Mucosa of gallbladder (tissue), 1 donor: ENCODE measurements around the gene CYFIP2. TPM values are rescaled to one million over a fixed set of nuclear protein-coding genes. Genes with fewer than 3 reads are reported as not detected.
A peak's percentile ranks its signal among the peaks of the same experiment; 100 is the strongest.

Source experiments
- DNase-seq: peaks from one replicate; pipeline ENCODE4 v3.0.0-alpha.2; 2020; ENCODE audit warnings: low spot score
- total RNA-seq: library from RNA; stranded (reverse); gene quantifications from one replicate; pipeline ENCODE4 v1.2.1, GENCODE V29; 2021
- donor health status: DM: no; HTN: no; CAD: no.

The CYFIP2 gene
- total RNA-seq, 1 donor from 2014 or later = 76.4 TPM

DNA sequence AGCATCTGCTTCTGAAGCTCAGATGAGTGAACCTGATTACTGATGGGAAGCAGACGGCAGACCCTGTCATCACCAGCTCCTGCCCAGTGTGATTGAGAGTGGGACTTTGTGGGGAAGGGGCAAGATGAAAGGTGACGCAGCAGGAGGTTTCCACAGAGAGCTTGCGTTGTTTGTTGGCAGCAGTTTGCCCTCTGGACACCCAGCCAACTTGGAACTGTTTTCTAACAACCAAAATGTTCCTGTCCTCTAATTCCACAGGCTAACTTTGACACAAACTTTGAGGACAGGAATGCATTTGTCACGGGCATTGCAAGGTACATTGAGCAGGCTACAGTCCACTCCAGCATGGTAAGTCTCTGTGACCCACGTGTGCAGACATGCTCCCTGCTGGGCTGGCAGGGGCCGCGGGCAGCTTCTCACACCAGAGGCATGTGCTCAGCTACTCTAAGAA is 20.9 kb downstream of the CYFIP2 start:
- no peak for DNase-seq

GRCh38 chr5:157288405-157289163 is 22.7 kb downstream of the CYFIP2 start:
- no peak for DNase-seq

GRCh38 chr5:157289164-157289819 is 23.4 kb downstream of the CYFIP2 start:
- DNase-seq = no peak

DNA sequence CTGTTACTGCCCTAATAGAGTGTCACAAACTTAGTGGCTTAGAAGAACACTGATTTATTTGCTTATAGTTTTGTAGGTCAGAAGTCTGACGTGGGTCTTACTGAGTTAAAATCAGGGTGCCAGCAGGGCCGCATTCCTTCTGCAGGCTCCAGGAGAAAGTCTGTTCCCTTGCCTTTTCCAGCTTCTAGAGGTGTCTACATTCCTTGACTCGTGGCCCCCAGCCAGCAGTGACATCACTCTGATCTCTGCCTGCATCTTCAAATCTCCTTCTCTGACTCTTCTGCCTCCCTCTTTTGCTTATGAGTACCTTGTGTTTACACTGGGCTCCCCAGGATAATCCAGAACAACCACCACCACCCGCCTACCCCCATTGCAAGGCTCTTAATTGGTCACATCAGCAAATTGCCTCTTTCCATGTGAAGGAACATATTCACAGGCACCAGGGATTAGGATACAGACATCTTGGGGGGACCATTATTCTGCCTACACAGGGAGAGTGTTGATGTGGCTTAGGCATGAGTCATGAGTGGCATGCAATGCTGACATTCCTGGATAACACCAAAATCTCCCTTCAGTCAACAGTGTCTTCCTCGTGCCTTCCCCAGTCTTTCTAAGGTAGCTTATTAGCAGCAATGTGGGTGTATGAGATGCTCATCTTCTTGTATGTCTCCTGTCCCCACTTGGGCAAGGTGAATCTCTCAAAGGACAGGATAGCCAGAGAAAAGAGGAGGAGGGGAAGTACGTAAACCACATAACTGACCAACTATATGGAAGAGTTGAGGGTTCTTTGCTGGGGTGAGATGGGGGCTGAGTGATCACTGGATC is 24.4 kb downstream of the CYFIP2 start:
- no peak for DNase-seq

DNA sequence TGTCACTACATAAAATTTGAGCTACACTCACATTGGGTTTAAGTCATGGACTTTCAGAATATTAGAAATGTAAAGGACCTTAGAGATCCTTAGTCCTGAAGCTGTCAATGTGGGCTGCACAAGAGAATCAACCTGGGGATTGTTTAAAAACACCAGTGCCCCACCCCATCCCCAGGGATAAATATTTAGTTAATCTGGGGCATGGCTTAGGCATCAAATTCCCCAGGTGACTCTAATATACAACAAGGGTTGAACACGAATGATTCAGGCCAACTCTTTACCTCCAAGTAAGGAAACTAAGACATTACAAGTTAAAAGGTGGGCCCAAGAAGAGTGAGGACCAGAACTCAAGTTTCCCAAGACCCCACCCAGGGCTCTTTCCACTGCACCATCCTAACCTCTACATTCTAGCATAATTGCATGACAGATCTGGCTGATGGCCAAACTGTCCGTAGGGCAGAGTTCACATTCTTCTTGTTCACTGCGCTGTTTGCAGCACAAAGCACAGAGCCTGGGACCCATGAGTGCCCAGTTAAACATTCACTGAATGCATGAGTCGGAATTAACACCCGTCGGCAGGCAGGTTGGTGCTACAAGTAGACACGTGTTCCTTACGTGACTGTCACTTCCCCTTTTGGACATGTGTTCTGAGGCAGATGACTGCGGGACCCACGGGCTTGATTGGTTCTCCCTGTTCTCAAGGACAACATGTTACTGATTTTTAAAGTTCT is 25.2 kb downstream of the CYFIP2 start:
- peak; percentile 86 for DNase-seq

DNA sequence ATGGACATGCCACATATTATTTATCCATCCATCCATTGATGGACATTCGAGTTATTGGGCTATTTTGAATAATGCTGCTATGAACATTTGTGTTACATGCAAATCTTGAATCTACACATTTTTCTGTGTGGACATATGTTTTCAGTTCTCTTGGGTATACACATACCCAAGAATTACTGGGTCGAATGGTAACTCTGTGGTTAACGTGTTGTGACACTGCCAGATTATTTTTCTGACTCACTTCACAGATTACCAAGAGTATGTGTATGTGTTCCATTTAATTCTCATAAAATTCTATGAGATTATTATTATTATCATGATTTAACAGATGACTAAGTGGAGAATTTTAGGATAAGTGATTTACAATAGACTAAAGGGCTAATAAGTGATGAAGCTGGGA is 26.7 kb downstream of the CYFIP2 start:
- DNase-seq = no peak

DNA sequence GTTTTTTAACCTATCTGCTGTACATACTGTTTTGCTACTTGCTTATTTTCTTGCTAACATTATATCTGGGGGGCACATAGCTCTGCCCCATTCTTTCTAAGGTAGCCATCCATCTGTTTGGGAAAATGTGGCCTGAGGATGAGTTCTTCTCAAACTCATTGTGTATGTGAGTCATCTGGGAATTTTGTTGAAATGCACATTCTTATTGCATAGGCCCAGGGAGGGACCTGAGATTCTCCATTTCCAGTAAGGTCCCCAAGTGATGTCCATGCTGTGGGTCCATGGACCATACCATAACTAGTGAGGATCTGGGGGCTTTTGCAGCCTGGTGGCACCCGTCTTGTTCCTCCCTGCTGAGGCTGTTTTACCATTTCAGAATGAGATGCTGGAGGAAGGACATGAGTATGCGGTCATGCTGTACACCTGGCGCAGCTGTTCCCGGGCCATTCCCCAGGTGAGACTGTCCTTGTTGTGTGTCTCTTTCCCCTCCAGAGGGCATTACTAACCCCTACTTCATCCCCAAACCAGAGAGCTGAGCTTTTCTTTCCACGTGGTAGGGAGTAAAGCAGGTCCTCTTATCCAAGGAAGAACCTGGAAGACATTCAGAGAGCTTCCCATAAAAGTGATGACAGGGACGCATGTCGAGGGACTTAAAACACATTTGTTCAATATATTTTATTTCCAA is 28.6 kb downstream of the CYFIP2 start:
- no peak for DNase-seq

- no peak for DNase-seq
Measured at GRCh38 chr5:157295247-157295646, 29.3 kb downstream of the CYFIP2 start.

DNA sequence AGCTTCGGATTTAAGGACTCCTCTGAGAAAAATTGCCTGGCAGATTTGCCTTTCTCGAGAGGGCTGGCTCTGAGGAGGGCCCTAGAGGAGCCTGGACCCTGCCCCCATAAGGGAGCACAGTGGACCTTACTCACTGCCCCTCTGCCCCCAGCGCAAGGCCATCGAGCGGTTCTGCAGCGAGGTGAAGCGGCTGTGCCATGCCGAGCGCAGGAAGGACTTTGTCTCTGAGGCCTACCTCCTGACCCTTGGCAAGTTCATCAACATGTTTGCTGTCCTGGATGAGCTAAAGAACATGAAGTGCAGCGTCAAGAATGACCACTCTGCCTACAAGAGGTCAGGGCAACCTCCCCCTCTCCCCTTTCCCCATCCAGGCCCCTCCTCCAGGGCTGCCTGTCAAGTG is 34.6 kb downstream of the CYFIP2 start:
- DNase-seq = no peak

DNA sequence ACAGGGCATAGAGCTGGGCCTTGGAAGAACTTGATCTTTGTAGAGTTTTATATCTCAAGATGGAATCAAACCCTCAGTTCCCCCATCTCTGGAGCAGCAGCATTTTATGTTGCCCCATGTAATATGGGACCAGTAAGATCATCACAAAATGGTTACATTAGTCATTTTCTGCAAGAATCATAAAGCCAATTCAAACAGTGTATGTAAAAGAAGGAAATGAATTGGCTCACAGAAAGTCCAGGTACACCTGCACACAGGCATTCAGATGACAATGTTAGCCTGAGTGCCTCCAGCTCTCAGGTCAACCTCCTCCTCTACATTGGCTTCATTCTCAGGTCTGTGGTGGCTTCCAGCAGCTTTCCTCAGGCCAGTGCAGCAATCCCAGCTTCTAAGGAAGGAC is 35.1 kb downstream of the CYFIP2 start:
- no peak for DNase-seq

GRCh38 chr5:157303023-157303422 is 37.1 kb downstream of the CYFIP2 start:
- DNase-seq = no peak

- DNase-seq = no peak
Measured at GRCh38 chr5:157303667-157304327, 37.9 kb downstream of the CYFIP2 start.

GRCh38 chr5:157306081-157306480 is 40.2 kb downstream of the CYFIP2 start:
- DNase-seq = no peak

GRCh38 chr5:157306692-157307471 is 41.0 kb downstream of the CYFIP2 start:
- DNase-seq = no peak

DNA sequence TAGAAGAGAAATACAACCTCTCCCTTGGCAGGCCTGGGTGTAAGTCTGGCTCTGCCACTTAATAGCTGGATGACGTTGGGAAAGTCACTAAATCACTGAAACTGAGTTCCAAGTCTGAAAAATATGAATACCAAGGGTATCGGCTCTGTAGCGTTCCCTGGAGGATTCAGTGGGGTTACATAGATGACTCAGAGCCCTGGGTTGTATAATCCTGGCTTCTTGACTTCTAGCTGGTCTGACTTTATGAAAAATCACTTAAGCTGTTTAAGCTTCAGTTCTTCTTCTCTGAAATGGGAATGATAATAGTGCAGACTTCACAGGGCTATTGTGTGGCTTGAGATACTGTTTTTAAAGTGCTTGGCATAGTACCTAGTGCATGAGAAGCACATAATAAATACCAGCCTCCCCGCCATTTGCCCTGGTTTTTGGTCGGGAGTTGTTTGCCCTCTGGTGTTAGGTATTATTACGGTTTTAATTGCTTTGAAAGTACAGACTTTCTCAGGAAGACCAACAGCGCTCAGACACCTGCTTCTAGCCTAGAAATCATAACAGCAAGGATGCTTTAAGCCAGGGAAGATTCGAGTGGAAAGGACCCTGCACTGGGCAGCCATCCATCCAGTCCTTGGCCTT is 43.0 kb downstream of the CYFIP2 start:
- DNase-seq = no peak

DNA sequence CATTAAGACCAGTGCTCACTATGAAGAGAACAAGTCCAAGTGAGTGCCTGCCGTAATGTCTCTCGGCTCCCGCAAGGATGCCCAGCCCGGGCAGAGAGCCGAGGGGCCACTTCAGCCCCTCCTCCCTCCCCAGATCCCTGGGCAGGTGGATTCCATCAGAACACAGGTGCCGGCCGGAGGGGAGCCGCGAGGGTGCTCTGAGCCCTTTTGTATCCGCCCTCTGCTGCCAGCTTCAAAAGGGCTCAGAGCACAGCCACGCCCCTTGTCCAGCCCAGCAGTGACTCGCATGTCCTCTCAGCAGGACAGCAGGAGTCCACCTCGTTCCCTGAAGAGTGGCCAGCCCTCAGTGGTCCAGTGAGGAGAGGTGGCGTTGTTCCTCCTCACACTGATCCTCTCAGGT is 43.9 kb downstream of the CYFIP2 start:
- DNase-seq = no peak

GRCh38 chr5:157311595-157311994 is 45.7 kb downstream of the CYFIP2 start:
- DNase-seq = no peak

GRCh38 chr5:157312492-157312891 is 46.6 kb downstream of the CYFIP2 start:
- peak; percentile 44 for DNase-seq

- no peak for DNase-seq
Measured at GRCh38 chr5:157322581-157322980, 56.7 kb downstream of the CYFIP2 start.
